Fibroblast of lung (primary cell): ENCODE results near the gene ITCH. TPM values are rescaled to one million over a fixed set of nuclear protein-coding genes. Genes with fewer than 3 reads are reported as not detected.

Experiments
- DNase-seq, 2 donors: peaks; one replicate each; pipeline versions ENCODE4 v3.0.0 to v3.0.0-alpha.2; 2010; ENCODE audit warnings: low read depth in 2 of 2
- H2AFZ ChIP-seq: 2 replicates; pipeline ENCODE4 v1.5.1; 2012; ENCODE audit warnings: low read length, control low read depth, inconsistent platforms
- H3K27ac ChIP-seq: 2 replicates; pipeline ENCODE4 v1.5.1; 2011; ENCODE audit warnings: low read length, control low read depth; ENCODE audit not compliant: insufficient read depth
- H3K27me3 ChIP-seq: 2 replicates; pipeline ENCODE4 v1.5.1; 2011; ENCODE audit warnings: mild to moderate bottlenecking, low read length; ENCODE audit not compliant: control insufficient read depth, insufficient read depth
- H3K36me3 ChIP-seq: 2 replicates; pipeline ENCODE4 v1.5.1; 2011; ENCODE audit warnings: low read length; ENCODE audit not compliant: control insufficient read depth, insufficient read depth
- H3K4me1 ChIP-seq: 2 replicates; pipeline ENCODE4 v1.5.1; 2011; ENCODE audit warnings: low read length; ENCODE audit not compliant: control insufficient read depth, insufficient read depth; ENCODE audit errors: extremely low read depth
- H3K4me2 ChIP-seq: 2 replicates; pipeline ENCODE4 v1.5.1; 2011; ENCODE audit warnings: low read length, control low read depth; ENCODE audit not compliant: insufficient read depth; ENCODE audit errors: extremely low read depth
- H3K4me3 ChIP-seq, 4 experiments: fragments of 200-600 bp in 1 of 4; sonication (generic) in 1 of 4; replicated peaks in 1 of 4; 2 replicates each; pipeline ENCODE4 v1.5.1; 2011 to 2016; ENCODE audit warnings: low read length in 4 of 4, low read depth in 3 of 4, mild to moderate bottlenecking in 3 of 4, control low read depth in 2 of 4, inconsistent platforms in 1 of 4, mixed read lengths in 1 of 4; ENCODE audit not compliant: insufficient read depth in 1 of 4; ENCODE audit errors: control extremely low read depth in 1 of 4
- H3K79me2 ChIP-seq: 2 replicates; pipeline ENCODE4 v1.5.1; 2012; ENCODE audit warnings: mild to moderate bottlenecking, low read length, inconsistent platforms; ENCODE audit not compliant: control insufficient read depth, insufficient read depth
- H3K9ac ChIP-seq: 2 replicates; pipeline ENCODE4 v1.5.1; 2011; ENCODE audit warnings: mild to moderate bottlenecking, low read length, control low read depth; ENCODE audit not compliant: insufficient read depth
- H3K9me3 ChIP-seq: 2 replicates; pipeline ENCODE4 v1.5.1; 2012; ENCODE audit warnings: low read depth, low read length; ENCODE audit not compliant: control insufficient read depth, insufficient read depth
- H4K20me1 ChIP-seq: 2 replicates; pipeline ENCODE4 v1.5.1; 2011; ENCODE audit warnings: low read length; ENCODE audit not compliant: control insufficient read depth, insufficient read depth; ENCODE audit errors: extremely low read depth
- CTCF ChIP-seq, 2 donors: IDR thresholded peaks in 1 of 2; conservative IDR thresholded peaks in 1 of 2; 1 replicate in 1 of 2; 2 replicates in 1 of 2; pipeline ENCODE4 v1.5.1; 2011 to 2012; ENCODE audit warnings: low read length in 2 of 2, control low read depth in 1 of 2, inconsistent platforms in 1 of 2, low read depth in 1 of 2, mild to moderate bottlenecking in 1 of 2
- EZH2 ChIP-seq: IDR thresholded peaks from 2 replicates; pipeline ENCODE4 v1.5.1; 2012; ENCODE audit warnings: low read length, control low read depth, mild to moderate bottlenecking; ENCODE audit errors: missing control alignments
- polyA plus RNA-seq, 2 donors: library from polyadenylated mRNA; depleted of rRNA in 1 of 2; stranded (reverse) in 1 of 2; unstranded in 1 of 2; fragments of >200 nt; gene quantifications; 2 replicates each; pipeline ENCODE4 v1.2.1, GENCODE V29; 2011 to 2012; ENCODE audit warnings: missing spikeins in 1 of 2
- total RNA-seq: library from RNA; depleted of rRNA; stranded (reverse); fragments of >200 nt; gene quantifications from 2 replicates; pipeline ENCODE4 v1.2.1, GENCODE V29; 2014

ITCH gene
- total and polyA plus RNA-seq, 2 donors (not counting 1 experiment from before 2014, with no cell fraction given): 25.0 to 77.6 TPM

- H3K4me3 ChIP-seq: no peak overlapping the region
- no peak overlapping the region for H3K9ac ChIP-seq
- no peaks in the 10 kb centered on the region for H3K4me1 ChIP-seq
- no peaks in the 10 kb centered on the region for H3K27me3 ChIP-seq
- H3K4me2 ChIP-seq: no peak overlapping the region
- H2AFZ ChIP-seq: no peak overlapping the region
- no peaks in the 10 kb centered on the region for H3K36me3 ChIP-seq
- no peak for DNase-seq
- no peak for TF ChIP-seq EZH2
- no peak for TF ChIP-seq CTCF (conservative IDR thresholded peaks at IDR 0.05 in 1 of 2, IDR thresholded peaks at IDR 0.05 in 1 of 2; ENCODE audit: low read depth in 1 of 2, low read length in 2 of 2)
- H3K79me2 ChIP-seq: no peaks in the 10 kb centered on the region
- no peaks in the 10 kb centered on the region for H4K20me1 ChIP-seq
- no peak overlapping the region for H3K27ac ChIP-seq
- no peaks in the 10 kb centered on the region for H3K9me3 ChIP-seq
Observed at GRCh38 chr20:34331838-34332237, 31.2 kb upstream of the ITCH start.

- TF ChIP-seq CTCF (conservative IDR thresholded peaks at IDR 0.05 in 1 of 2, IDR thresholded peaks at IDR 0.05 in 1 of 2; ENCODE audit: low read depth in 1 of 2, low read length in 2 of 2) (no peak), EZH2 (no peak)
- Histone ChIP-seq H4K20me1 (no peaks in the 10 kb centered on the region), H3K27me3 (no peaks in the 10 kb centered on the region), H3K36me3 (no peaks in the 10 kb centered on the region), H3K27ac (no peak overlapping the region), H2AFZ (no peak overlapping the region), H3K79me2 (no peaks in the 10 kb centered on the region), H3K9me3 (no peaks in the 10 kb centered on the region), H3K4me3 (no peak overlapping the region), H3K9ac (no peak overlapping the region), H3K4me2 (no peak overlapping the region), H3K4me1 (no peaks in the 10 kb centered on the region)
- DNase-seq: no peak
Observed at GRCh38 chr20:34332262-34332920, 30.7 kb upstream of the ITCH start.

- Histone ChIP-seq H3K36me3 (no peaks in the 10 kb centered on the region), H3K9me3 (no peaks in the 10 kb centered on the region), H2AFZ (no peak overlapping the region), H3K4me3 (no peak overlapping the region), H3K27me3 (no peaks in the 10 kb centered on the region), H3K27ac (no peak overlapping the region), H3K4me2 (no peak overlapping the region), H4K20me1 (no peaks in the 10 kb centered on the region), H3K4me1 (no peaks in the 10 kb centered on the region), H3K9ac (no peak overlapping the region), H3K79me2 (no peaks in the 10 kb centered on the region)
- TF ChIP-seq EZH2 (no peak), CTCF (conservative IDR thresholded peaks at IDR 0.05 in 1 of 2, IDR thresholded peaks at IDR 0.05 in 1 of 2; ENCODE audit: low read depth in 1 of 2, low read length in 2 of 2) (no peak)
- no peak for DNase-seq
Observed at GRCh38 chr20:34333786-34334185, 29.3 kb upstream of the ITCH start.
